HG03575 (cell line): Measurements from ENCODE around the gene RAB34.

Source experiments
- ATAC-seq: cut with Tn5 transposase; IDR thresholded peaks from one replicate; pipeline ENCODE4 v1.9.1; 2021; ENCODE audit not compliant: unreplicated experiment, insufficient number of reproducible peaks, low FRiP score; ENCODE audit errors: extremely low read depth

Gene RAB34

DNA sequence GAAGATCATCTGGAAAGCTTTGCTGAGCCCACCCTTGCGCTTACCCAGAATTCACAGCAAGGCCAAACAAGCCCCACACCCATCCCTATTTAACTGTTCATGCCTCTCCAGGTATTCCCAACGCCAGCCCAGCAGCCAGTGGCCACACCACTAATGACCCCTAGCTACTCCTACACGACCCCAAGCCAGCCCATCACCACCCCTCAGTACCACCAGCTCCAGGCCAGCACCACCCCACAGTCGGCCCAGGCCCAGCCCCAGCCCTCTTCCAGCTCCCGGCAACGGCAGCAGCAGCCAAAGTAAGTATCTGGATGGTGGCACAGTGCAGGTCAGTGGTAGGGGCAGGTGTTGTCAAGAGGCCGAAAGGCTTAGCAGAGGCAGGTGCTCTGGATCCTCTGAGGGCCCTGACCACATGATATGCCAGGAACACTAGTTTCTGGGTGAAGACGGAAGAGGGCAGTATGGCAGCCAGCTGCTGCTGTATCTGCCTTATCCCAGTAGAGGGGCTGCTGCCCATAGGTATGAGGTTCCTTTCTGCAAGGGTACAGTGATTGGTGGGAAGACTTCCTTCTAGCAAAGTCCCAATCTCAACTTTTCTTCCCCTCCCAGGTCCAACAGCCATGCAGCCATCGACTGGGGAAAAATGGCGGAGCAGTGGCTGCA is 16.7 kb downstream of the RAB34 start:
- ATAC-seq: no peak

GRCh38 chr17:28700278-28700677 is 17.4 kb downstream of the RAB34 start:
- no peak for ATAC-seq

GRCh38 chr17:28698253-28698941 is 19.3 kb downstream of the RAB34 start:
- no peak for ATAC-seq

DNA sequence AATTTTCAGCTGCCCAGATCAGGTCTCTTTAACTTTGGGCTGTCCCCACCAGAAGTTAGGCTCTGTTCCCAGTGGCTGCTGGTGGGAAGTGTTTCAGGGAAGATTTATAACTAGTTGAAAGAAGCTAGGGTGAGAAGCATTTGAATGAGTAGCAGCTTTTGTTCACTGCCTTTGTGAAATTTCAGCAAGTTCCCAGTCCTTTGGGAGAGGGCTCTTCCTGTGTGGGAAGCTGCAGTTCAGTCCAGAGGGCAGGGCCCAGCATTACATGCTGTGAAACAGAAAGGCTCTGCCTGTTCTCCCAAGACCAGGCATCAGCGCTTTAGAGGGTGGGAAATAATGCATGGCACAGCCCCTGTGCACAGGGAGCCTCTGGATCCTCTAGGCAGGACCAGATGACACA is 23.8 kb downstream of the RAB34 start:
- no peak for ATAC-seq

DNA sequence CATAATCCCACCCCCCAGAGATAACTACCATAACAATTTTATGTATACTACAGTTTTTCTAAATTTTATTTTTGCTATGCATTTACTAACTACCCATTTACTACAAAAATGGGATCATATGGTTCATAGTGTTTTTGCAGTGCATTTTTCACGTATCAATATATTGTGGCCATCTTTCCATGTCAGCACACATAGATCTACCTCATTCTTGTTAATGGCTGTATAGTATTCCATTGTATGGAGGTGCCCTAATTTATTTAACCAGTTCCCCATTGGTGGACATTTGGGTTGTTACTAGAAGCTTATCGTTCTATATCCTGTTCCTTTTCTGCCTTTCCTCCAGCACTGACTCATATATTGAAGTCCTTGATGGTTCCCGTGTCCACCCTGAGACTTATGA is 28.7 kb downstream of the RAB34 start:
- no peak for ATAC-seq

DNA sequence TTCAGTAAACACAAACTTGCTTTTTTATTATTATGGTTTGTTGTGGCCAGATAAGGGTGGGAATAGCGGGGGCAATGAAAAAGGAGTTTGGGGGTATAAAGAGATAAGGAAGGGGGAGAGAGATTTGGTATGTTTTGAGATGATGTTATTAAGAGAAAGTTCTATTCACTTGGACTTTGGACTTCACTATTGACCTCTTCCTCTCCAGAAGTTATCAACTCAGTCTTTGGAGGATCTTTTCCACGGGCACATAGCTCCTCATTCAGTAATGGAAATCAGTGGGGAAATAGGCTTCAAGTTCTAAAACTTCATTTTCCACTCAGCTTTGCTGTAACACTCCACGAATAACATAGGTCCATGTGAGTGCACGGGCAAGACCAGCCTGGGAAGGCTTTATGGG is 29.2 kb downstream of the RAB34 start:
- no peak for ATAC-seq

GRCh38 chr17:28686296-28686695 is 31.4 kb downstream of the RAB34 start:
- ATAC-seq: no peak

DNA sequence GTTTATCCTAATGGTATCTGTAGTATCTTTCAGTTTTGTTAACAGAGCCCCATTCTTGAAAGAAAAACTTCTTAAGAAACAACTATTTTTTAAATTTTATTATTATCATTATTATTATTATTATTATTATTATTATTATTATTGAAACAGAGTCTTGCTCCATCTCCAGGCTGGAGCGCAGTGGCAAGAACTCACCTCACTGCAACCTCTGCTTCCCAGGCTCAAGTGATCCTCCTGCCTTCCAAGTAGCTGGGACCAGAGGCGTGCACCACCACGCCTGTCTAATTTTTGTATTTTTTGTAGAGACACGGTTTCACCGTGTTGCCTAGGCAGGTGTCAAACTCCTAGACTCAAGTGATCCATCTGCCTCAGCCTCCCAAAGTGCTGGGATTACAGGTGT is 32.3 kb downstream of the RAB34 start:
- ATAC-seq: no peak

DNA sequence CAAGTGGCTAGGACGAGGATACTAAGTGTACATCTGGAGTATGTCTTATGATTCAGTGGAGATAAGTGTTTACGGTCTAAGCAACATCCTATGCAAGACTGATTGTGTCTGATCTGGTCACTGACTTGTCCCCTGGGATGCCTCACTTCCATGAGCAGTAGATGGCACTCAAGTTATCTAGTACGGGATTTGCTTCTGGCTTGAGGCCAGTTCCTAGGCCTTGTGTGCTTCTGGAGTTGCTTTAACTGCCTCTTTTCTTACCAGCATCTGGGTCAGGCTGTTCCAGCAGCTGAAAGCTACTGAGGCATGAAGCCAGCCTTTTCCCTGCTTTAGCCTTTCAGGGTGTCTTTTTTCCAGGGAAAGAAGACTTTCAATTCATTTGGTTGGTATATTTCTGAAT is 32.7 kb downstream of the RAB34 start:
- ATAC-seq: no peak

DNA sequence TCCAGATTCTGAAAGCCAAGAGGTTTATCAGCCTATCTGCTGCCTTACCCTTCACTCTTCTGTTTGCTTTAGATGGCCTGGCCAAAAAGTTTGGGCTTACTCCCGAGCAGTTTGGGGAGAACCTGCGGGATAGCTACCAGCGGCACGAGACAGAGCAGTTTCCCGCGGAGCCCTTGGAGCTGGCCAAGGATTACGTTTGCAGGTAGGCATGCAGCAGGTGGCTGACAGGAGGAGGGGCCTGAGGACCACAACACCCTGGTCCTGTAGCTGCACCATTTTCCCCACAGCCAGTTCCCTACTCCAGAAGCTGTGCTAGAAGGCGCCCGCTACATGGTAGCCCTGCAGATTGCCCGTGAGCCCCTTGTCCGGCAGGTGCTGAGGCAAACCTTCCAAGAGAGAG is 35.0 kb downstream of the RAB34 start:
- no peak for ATAC-seq

GRCh38 chr17:28675980-28676379 is 41.7 kb downstream of the RAB34 start:
- no peak for ATAC-seq

DNA sequence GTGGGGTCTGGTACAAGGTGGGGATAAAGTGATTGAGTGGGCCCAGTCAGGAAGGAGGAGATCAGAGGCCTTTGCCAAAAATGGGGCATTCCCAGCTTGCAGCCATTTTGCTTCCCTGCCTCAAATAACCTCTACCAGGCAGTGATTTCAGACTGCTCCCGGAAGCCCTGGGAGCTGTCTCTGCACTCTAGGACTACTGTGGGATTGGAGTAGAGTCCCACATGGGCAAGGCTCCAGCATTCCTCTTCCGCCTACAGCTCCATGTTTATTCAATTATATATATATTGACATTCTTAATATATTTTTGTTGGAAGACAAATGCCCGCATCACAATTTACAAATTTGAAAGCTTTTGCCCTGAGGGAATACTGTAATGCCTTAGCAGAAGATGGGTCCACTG is 42.2 kb downstream of the RAB34 start:
- no peak for ATAC-seq

GRCh38 chr17:28669918-28670317 is 47.8 kb downstream of the RAB34 start:
- ATAC-seq: no peak

DNA sequence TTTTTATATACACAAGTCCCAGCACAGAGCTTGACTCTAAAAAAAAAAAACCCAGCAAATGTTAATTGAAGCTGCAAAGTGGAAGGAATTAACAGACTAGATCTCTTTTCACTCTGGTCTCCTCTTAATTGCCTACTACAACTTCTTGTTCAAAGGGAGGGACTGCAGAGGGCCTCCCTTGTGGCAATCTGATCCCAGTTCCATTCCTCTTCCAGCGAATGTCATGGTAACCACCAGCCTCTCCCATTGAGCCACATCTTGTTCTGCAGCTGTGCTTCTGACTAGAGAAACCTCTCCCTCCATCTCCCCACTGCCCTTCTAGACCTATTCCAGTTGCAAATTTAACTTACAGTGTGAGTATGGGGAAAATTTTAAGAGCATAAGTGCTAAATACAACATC is 49.8 kb downstream of the RAB34 start:
- no peak for ATAC-seq

GRCh38 chr17:28665994-28666393 is 51.7 kb downstream of the RAB34 start:
- ATAC-seq: no peak
